Stimulated activated CD8-positive, alpha-beta memory T cell treated with anti-CD3 and anti-CD28 coated beads, Interleukin-7, amount 100 ng/mL, for 24 hours (primary cell): ENCODE measurements around the gene BTBD10.

ENCODE experiments used
- DNase-seq: peaks from one replicate; pipeline ENCODE4 v3.0.0-alpha.2; 2020; ENCODE audit warnings: low read depth

BTBD10 gene

GRCh38 chr11:13338427-13339069 lies 124.5 kb downstream of the BTBD10 start:
- no peak for DNase-seq

GRCh38 chr11:13338019-13338426 lies 125.0 kb downstream of the BTBD10 start:
- no peak for DNase-seq
